Activated naive CD4-positive, alpha-beta T cell treated with anti-CD3 and anti-CD28 coated beads for 36 hours (primary cell): ENCODE data around the gene PRAC2. TPM values are rescaled to one million over a fixed set of nuclear protein-coding genes. Genes with fewer than 3 reads are reported as not detected.

ENCODE experiments used
- CTCF ChIA-PET: fragments of 350-600 bp; sonication (Branson Sonifier 250); formaldehyde crosslinking; loops from one replicate; lab custom pipeline; 2021; ENCODE audit warnings: antibody characterized with exemption; lab: Charles Lee
- DNase-seq: peaks from one replicate; pipeline ENCODE4 v3.0.0-alpha.2; 2020
- H3K27ac Mint-ChIP-seq: one replicate; pipeline ENCODE4 v1.8.0; 2021; ENCODE audit warnings: mild to moderate bottlenecking, mixed read lengths
- H3K27me3 Mint-ChIP-seq: one replicate; pipeline ENCODE4 v1.8.0; 2021; ENCODE audit warnings: low read depth, mixed read lengths
- H3K36me3 Mint-ChIP-seq: one replicate; pipeline ENCODE4 v1.8.0; 2021; ENCODE audit warnings: low read depth, mixed read lengths
- H3K4me1 Mint-ChIP-seq: one replicate; pipeline ENCODE4 v1.8.0; 2021; ENCODE audit warnings: low read depth, mixed read lengths
- H3K4me3 Mint-ChIP-seq: one replicate; pipeline ENCODE4 v1.8.0; 2021; ENCODE audit warnings: mild to moderate bottlenecking, moderate library complexity, mixed read lengths
- H3K9me3 Mint-ChIP-seq: one replicate; pipeline ENCODE4 v1.8.0; 2021; ENCODE audit warnings: mixed read lengths
- intact Hi-C: fragments of 100-400 bp; cut with micrococcal nuclease; formaldehyde crosslinking; loops from one replicate; pipeline ENCODE4 v1.15.1; 2023
- total RNA-seq, 2 experiments: library from RNA; stranded (reverse); gene quantifications; one replicate each; pipeline ENCODE4 v1.2.3, GENCODE V29; 2021

PRAC2 gene
- total RNA-seq, 2 experiments from 2014 or later: not detected

- CTCF ChIA-PET: interaction anchor here (1.0 to 3.4 kb wide), 2 partner anchors 30 to 63 kb away, joined by 3 to 18 read pairs; no protein-coding TSS in a partner anchor
- H3K9me3 Mint-ChIP-seq: no peaks in the 10 kb centered on the region
- H3K4me1 Mint-ChIP-seq: peaks cover 9% of the 10 kb centered on the region
- H3K27me3 Mint-ChIP-seq: peaks cover 82% of the 10 kb centered on the region
- intact Hi-C loops: loop anchor here (5.0 kb wide), 1 partner anchor 248 kb away; no protein-coding TSS in a partner anchor
- no peaks in the 10 kb centered on the region for H3K36me3 Mint-ChIP-seq
- H3K27ac Mint-ChIP-seq: no peak overlapping the region
- no peak for DNase-seq
- H3K4me3 Mint-ChIP-seq: no peak overlapping the region
These were observed 31.0 kb downstream of the PRAC2 start for GRCh38 chr17:48753794-48754499.

DNA sequence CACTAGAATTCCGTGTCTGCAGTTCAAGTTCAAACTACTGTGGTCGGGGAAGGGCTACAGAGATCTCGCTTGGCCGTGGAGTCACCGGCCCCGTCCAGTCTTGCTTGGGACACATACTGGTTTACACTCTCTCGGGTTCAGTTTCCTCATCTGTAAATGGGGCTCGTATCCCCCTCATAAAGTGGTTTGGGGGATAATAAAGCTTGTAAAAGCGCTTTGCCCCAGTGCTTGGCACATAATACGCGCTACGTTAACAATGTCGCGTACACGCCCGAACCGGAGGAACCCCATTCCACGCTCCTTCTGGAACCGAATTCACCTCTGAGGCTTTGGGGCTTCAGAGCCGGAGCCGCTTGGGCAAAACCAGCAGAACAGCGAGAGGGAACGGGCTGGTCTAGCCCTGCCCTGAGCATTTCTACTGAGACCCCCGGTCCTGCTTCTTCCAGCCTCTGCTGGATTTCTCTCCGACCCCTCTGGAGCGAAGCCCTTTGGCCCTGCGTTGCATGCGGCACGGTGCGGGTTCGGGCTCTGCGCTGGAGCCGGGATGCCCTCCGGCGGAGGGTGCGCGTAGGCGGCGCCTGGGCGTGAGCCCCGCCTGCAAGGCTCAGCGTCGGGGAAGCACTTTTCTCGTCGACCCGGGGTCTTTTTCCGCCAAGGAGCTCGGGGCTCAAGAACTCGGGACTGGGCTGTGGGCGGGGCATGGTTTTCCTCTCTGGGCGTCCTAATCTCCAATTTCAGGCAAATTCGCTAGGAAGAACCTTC is 31.7 kb downstream of the PRAC2 start:
- H3K27me3 Mint-ChIP-seq: peaks cover 78% of the 10 kb centered on the region
- no peak for DNase-seq
- H3K36me3 Mint-ChIP-seq: no peaks in the 10 kb centered on the region
- CTCF ChIA-PET: interaction anchor here (1.0 to 1.1 kb wide), 2 partner anchors 31 to 62 kb away, joined by 3 to 8 read pairs; no protein-coding TSS in a partner anchor
- no peak overlapping the region for H3K27ac Mint-ChIP-seq
- H3K4me1 Mint-ChIP-seq: peaks cover 9% of the 10 kb centered on the region
- intact Hi-C loops: loop anchor here (5.0 kb wide), 1 partner anchor 248 kb away; no protein-coding TSS in a partner anchor
- H3K4me3 Mint-ChIP-seq: no peak overlapping the region
- H3K9me3 Mint-ChIP-seq: no peaks in the 10 kb centered on the region

GRCh38 chr17:48755356-48755755 is 32.4 kb downstream of the PRAC2 start:
- CTCF ChIA-PET: interaction anchor here (1.1 kb wide), 1 partner anchor 31 kb away, joined by 8 read pairs; no protein-coding TSS in a partner anchor
- H3K27ac Mint-ChIP-seq: no peak overlapping the region
- intact Hi-C loops: no loop called here
- peaks cover 75% of the 10 kb centered on the region for H3K27me3 Mint-ChIP-seq
- no peak overlapping the region for H3K4me3 Mint-ChIP-seq
- H3K9me3 Mint-ChIP-seq: no peaks in the 10 kb centered on the region
- H3K36me3 Mint-ChIP-seq: no peaks in the 10 kb centered on the region
- no peak for DNase-seq
- H3K4me1 Mint-ChIP-seq: peaks cover 9% of the 10 kb centered on the region

DNA sequence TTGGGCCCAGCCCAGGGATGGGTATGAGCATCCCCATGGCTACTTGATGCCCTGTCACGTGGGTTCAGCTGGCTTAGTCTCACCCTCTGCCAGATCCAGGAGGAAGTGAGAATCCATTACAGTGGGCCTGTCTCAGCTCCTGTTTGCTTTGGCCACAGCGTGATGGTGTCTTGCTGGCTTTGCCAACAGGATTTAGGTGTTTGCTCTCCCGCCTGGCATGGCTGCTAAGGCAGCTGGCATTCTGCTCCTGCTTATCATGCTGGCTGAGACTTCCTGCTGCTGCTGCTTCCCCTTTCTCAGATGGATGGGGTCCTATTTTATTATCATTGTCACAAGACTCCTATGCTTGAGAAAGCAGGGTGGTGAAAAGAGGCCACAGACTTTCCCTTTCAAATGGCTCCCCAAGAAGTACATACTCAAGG is 33.9 kb downstream of the PRAC2 start:
- DNase-seq: no peak
- Mint-ChIP-seq H3K36me3 (no peaks in the 10 kb centered on the region), H3K27me3 (peaks cover 72% of the 10 kb centered on the region), H3K9me3 (no peaks in the 10 kb centered on the region), H3K4me1 (peaks cover 9% of the 10 kb centered on the region), H3K4me3 (no peak overlapping the region), H3K27ac (no peak overlapping the region)
- intact Hi-C loops: no loop called here
- CTCF ChIA-PET: no interaction called here

DNA sequence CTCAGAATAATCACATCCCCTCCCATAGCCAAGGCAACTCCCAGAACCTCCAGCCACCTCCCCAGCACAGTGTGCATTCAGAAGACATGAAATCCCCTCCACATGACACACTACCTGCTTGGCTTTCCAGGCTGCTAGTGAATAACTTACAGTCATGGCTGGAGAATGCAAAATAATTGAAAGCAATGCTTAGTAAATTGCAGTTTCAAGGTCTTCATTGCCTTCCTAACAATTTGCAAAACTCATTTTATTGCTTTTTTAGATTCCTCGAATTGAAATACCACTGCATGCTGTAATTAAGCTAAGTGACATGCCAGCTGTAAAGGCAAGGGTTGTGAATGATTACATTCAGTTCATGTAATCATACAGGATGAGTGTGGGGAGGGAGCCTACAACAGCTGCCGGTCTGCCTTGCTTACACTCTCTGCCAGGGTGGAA is 34.6 kb downstream of the PRAC2 start:
- Mint-ChIP-seq H3K4me1 (peaks cover 6% of the 10 kb centered on the region), H3K36me3 (no peaks in the 10 kb centered on the region), H3K27ac (no peak overlapping the region), H3K4me3 (no peak overlapping the region), H3K27me3 (peaks cover 71% of the 10 kb centered on the region), H3K9me3 (no peaks in the 10 kb centered on the region)
- no peak for DNase-seq
- CTCF ChIA-PET: interaction anchor here (1.0 to 1.6 kb wide), 2 partner anchors 12 to 34 kb away, joined by 3 to 6 read pairs; no protein-coding TSS in a partner anchor
- intact Hi-C loops: no loop called here

DNA sequence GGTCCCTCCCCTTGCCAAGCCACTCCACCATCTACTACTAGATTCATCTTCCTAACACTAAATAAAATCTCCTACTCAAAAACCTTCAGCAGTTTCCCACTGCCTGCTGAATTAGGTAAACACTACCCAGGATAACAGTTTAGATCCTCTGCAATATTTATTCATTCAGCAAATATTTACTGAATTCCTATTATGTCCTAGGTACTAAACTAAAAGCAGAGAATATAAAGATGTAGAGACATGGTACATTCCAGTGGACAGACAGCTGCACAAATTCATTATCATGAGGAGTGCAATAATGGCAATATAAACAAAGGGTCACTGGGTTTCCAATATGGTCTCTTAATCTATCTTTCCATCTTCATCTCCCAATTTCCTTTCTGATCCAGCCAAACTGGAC is 36.3 kb downstream of the PRAC2 start:
- Mint-ChIP-seq H3K9me3 (no peaks in the 10 kb centered on the region), H3K36me3 (no peaks in the 10 kb centered on the region), H3K27me3 (peaks cover 63% of the 10 kb centered on the region), H3K4me1 (no peaks in the 10 kb centered on the region), H3K4me3 (no peak overlapping the region), H3K27ac (no peak overlapping the region)
- CTCF ChIA-PET: interaction anchor here (1.6 kb wide), 1 partner anchor 35 kb away, joined by 6 read pairs; no protein-coding TSS in a partner anchor
- no peak for DNase-seq
- intact Hi-C loops: no loop called here

GRCh38 chr17:48760411-48760810 is 37.4 kb downstream of the PRAC2 start:
- H3K4me3 Mint-ChIP-seq: no peak overlapping the region
- intact Hi-C loops: no loop called here
- DNase-seq: no peak
- no peaks in the 10 kb centered on the region for H3K9me3 Mint-ChIP-seq
- H3K36me3 Mint-ChIP-seq: no peaks in the 10 kb centered on the region
- peaks cover 52% of the 10 kb centered on the region for H3K27me3 Mint-ChIP-seq
- no peak overlapping the region for H3K27ac Mint-ChIP-seq
- CTCF ChIA-PET: interaction anchor here (1.3 to 2.2 kb wide), 2 partner anchors 82 to 118 kb away, joined by 4 to 8 read pairs; no protein-coding TSS in a partner anchor
- H3K4me1 Mint-ChIP-seq: no peaks in the 10 kb centered on the region

GRCh38 chr17:48761114-48761513 is 38.1 kb downstream of the PRAC2 start:
- DNase-seq: no peak
- Mint-ChIP-seq H3K4me3 (no peak overlapping the region), H3K27ac (no peak overlapping the region), H3K4me1 (no peaks in the 10 kb centered on the region), H3K27me3 (peaks cover 46% of the 10 kb centered on the region), H3K36me3 (no peaks in the 10 kb centered on the region), H3K9me3 (no peaks in the 10 kb centered on the region)
- CTCF ChIA-PET: interaction anchor here (1.0 to 2.2 kb wide), 5 partner anchors 18 to 271 kb away, joined by 3 to 8 read pairs (median 4); no protein-coding TSS in a partner anchor
- intact Hi-C loops: no loop called here

DNA sequence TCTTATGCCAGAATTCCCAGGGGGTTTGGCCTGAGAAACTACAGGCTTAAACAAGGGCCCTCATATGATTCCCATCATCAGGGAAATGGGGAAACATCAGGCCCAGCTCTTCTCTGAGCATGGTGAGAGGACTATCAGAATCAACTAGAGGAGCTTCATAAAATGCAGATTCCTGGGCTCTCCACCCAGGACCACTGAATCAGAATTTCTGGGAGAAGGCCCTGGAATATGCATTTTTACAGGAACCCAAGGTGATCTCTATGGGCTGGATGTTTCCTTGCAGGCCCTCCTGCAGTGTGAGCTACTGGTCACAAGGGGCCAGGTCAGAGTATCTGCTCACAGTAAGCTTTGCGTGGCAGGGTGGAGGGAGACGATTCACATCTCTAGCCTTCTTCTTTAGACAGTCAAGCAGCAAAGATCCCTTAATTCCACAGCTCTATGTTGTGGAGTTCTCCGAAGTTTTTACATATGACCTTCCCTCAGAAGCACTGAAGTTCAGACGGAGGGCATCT is 44.3 kb downstream of the PRAC2 start:
- no peak for DNase-seq
- Mint-ChIP-seq H3K36me3 (no peaks in the 10 kb centered on the region), H3K9me3 (no peaks in the 10 kb centered on the region), H3K4me1 (no peaks in the 10 kb centered on the region), H3K4me3 (no peak overlapping the region), H3K27ac (no peak overlapping the region), H3K27me3 (peaks cover 28% of the 10 kb centered on the region)
- intact Hi-C loops: no loop called here
- CTCF ChIA-PET: interaction anchor here (0.6 to 3.6 kb wide), 3 partner anchors 54 to 112 kb away, joined by 6 to 10 read pairs (median 8); no protein-coding TSS in a partner anchor

GRCh38 chr17:48769009-48769675 is 46.2 kb downstream of the PRAC2 start:
- intact Hi-C loops: no loop called here
- CTCF ChIA-PET: interaction anchor here (1.2 to 3.6 kb wide), 3 partner anchors 11 to 133 kb away, joined by 3 to 10 read pairs (median 3); no protein-coding TSS in a partner anchor
- Mint-ChIP-seq H3K27ac (no peak overlapping the region), H3K4me1 (no peaks in the 10 kb centered on the region), H3K36me3 (no peaks in the 10 kb centered on the region), H3K9me3 (no peaks in the 10 kb centered on the region), H3K4me3 (no peak overlapping the region), H3K27me3 (peaks cover 24% of the 10 kb centered on the region)
- DNase-seq: no peak

DNA sequence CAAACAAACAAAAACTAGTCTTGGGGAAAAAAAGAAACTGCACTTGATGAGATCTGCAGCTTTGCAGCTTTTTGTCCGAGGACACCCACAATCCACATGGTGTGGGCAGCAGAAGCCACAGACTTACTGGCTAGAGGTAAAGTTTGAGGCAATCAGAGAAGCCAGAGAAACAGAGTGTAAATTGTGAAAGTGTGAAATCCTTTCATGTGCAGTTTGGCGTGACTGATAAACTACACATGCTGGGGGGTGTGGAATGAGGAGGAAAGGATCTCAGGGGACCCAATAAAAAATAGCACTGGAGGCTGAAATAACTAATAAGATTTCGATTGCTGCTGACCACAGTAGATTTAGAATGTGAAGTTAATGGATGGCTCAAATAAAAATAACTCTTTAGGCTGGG is 48.0 kb downstream of the PRAC2 start:
- peaks cover 27% of the 10 kb centered on the region for H3K27me3 Mint-ChIP-seq

More for the DNA sequence above, 48.0 kb downstream of the PRAC2 start:
- Mint-ChIP-seq H3K4me1 (no peaks in the 10 kb centered on the region), H3K27ac (no peak overlapping the region), H3K4me3 (no peak overlapping the region), H3K36me3 (no peaks in the 10 kb centered on the region), H3K9me3 (no peaks in the 10 kb centered on the region)
- DNase-seq: no peak
- intact Hi-C loops: no loop called here
- CTCF ChIA-PET: interaction anchor here (1.5 kb wide), 1 partner anchor 92 kb away, joined by 4 read pairs; no protein-coding TSS in a partner anchor
